GM20000 (cell line): ENCODE data around the gene APMAP.

Source experiments
- DNase-seq: peaks from one replicate; pipeline ENCODE4 v3.0.0; 2012; ENCODE audit warnings: low spot score
- TF ChIP-seq, protein P1 (sequence below): IDR thresholded peaks from 2 replicates; pipeline ENCODE4 v1.5.1; 2012; ENCODE audit warnings: mild to moderate bottlenecking, control low read depth; ENCODE audit errors: extremely low read depth, missing control alignments

APMAP gene

GRCh38 chr20:24969186-24970029 lies 23.1 kb downstream of the APMAP start:
- DNase-seq, result no peak
- TF ChIP-seq, protein P1, sequence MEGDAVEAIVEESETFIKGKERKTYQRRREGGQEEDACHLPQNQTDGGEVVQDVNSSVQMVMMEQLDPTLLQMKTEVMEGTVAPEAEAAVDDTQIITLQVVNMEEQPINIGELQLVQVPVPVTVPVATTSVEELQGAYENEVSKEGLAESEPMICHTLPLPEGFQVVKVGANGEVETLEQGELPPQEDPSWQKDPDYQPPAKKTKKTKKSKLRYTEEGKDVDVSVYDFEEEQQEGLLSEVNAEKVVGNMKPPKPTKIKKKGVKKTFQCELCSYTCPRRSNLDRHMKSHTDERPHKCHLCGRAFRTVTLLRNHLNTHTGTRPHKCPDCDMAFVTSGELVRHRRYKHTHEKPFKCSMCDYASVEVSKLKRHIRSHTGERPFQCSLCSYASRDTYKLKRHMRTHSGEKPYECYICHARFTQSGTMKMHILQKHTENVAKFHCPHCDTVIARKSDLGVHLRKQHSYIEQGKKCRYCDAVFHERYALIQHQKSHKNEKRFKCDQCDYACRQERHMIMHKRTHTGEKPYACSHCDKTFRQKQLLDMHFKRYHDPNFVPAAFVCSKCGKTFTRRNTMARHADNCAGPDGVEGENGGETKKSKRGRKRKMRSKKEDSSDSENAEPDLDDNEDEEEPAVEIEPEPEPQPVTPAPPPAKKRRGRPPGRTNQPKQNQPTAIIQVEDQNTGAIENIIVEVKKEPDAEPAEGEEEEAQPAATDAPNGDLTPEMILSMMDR, result no peak

DNA sequence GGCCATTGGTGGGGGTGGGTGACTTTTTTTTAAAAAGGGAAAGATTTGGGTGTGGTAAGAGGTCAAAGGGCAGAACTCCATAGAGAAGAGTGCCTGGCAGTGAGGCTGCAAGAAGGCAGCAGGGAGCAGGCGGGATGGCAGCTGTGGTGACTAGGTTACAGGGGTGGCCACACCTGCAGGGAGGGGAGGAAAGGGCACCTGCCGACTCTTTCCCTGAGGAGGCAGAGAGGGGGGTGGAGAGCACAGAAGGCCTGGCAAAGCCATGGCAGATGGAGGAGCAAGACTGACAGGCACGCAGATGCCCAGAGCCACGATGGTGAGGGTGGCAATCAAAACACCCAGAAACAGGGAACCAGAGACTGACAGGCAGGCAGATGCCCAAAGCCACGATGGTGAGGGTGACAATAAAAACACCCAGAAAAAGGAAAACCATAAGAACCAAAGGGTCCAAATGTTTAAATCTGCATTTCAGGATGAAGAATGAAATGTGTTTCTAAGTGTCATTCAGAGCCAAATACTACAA lies 24.2 kb downstream of the APMAP start:
- TF ChIP-seq, protein P1, result no peak
- DNase-seq, result no peak

GRCh38 chr20:24966317-24967012 lies 26.1 kb downstream of the APMAP start:
- TF ChIP-seq, protein P1, result no peak
- DNase-seq, result no peak

DNA sequence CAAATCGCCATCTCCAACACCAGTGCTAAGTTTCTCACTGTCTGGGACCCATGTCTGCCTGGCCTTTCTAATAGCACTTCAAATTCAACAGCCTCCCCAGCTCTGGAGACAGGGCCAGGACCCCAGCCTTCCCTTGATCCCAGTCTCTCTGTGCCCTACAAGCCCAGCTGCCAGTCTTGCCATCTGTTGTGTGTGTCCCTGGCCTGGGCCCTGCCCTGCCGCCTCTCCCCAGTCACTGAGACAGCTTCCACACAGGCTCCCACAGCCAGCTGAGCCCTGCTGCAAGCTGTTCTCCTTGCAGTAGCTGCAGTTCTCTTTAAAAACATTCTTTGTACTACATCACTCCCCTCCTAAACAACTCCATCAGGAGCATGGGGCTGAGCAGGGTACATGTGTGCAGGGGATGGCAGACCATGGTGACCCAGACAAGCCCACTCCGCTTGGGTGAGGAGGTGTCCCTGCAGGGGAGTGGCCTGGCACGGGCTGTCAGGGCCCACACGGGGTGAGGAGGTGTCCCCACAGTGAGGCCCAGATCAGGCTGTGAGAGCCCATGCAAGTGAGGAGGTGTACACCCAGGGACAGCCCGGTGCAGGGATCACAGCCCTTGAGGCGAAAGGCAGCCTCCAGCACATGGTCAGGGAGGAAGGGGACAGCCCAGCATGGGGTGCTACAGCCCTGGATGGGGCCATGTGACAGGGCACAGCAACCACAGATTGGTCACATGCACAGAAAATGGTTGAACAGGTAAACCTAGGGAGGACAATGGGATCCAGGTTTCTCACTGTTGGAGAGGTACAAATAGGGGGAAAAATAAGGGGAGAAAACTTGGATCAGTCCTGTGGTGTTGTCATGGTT lies 27.3 kb downstream of the APMAP start:
- no peak for DNase-seq
- TF ChIP-seq, protein P1, result no peak

DNA sequence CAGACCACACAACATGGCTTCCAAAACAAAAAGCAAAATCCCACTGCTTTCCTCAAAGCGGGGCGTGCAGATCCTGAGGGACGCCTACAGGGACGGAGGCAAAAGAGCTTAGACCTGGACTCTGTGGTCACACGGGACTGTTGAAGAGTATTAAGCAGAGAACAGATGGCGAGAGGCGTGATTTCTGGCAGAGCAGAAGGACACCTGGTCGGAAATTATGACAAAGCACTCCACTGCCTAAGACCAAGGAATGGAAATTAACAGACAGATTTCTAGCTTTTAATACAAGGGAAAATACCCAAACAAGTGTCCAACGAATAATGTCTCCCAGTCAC lies 28.1 kb downstream of the APMAP start:
- no peak for DNase-seq
- TF ChIP-seq, protein P1, result no peak

DNA sequence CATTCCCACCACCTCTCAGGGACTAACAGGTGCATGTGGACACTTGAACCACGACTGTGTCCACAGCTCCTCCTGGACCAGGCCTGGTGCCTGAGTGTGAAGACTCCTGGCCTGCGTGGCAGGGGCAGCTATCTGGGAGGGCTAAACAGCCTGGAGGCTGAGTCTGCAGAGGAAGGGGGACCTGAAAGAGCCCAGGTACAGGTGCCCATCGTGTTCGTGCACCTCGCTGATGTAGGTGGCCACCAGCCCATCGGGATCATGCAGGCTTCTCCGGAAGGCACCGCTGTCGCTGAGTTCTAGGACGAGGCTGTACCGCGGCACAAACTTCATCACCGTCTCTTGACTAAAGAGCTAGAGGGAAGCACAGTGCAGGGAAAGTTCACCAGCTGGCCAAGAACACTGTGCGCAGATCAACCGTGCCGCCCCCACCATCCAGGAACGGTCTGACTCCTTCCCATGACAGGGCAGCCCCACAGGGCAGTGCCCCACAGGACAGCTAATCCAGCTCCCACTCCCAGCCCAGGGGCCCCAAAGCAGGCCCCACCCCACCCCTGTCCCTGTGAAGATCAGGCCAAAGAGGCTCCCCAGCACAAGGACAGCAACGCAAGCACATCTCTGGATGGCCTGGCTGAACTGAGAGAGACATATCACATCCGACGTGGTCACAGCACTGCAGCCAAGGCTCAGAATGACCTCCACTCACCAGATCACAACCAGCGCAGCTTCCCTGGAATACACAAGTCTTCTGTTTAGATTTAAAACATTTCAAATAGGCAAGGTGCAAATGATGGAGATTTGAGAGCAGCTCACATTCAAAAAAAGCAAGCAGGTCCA lies 28.7 kb downstream of the APMAP start:
- TF ChIP-seq, protein P1, result no peak
- no peak for DNase-seq
